ENCODE measurements around the gene RHOJ. TPM values are rescaled to one million over a fixed set of nuclear protein-coding genes. Genes with fewer than 3 reads are reported as not detected.

Gene RHOJ
- total RNA-seq, 8 experiments from 2014 or later = 0.21 to 22.2 (median 0.72) TPM; not detected in 1

- in situ Hi-C loops (cut with MboI; ENCODE audit: low pct_unique_long_range_greater_than_20kb in 2 of 9, low sequenced_read_pairs in 9 of 9, unreplicated experiment in 9 of 9) = no loop called here
- Histone ChIP-seq H3K4me3 (no peak overlapping the region), H3K27ac (no peak overlapping the region), H3K4me1 (replicated peaks in 1 of 2) (peaks cover 0 to 10% of the 10 kb centered on the region in 2 donors)
- 39 to 90% (median 82%) methylated on average over 1 to 6 of the region's 6 CpGs; no CpG with 5 or more reads in 1 of the 10 experiments for WGBS, 10 experiments
- ATAC-seq (replicated peaks in 6 of 8) = no peak
These were observed 124.8 kb downstream of the RHOJ start for GRCh38 chr14:63328787-63329737.

GRCh38 chr14:63342371-63342770, 138.1 kb downstream of the RHOJ start:
- 0 to 80% (median 55%) methylated on average over 2 to 7 of the region's 7 CpGs; no CpG with 5 or more reads in 1 of the 10 experiments for WGBS, 10 experiments

More at GRCh38 chr14:63342371-63342770, 138.1 kb downstream of the RHOJ start:
- in situ Hi-C loops (cut with MboI; ENCODE audit: low pct_unique_long_range_greater_than_20kb in 2 of 9, low sequenced_read_pairs in 9 of 9, unreplicated experiment in 9 of 9) = no loop called here
- no peak overlapping the region for H3K4me3 ChIP-seq
- no peak overlapping the region for H3K27ac ChIP-seq
- ATAC-seq (replicated peaks in 6 of 8) = peak in 6 of 8 experiments; percentile 24 to 87 (median 56)
- peaks cover 0 to 3% of the 10 kb centered on the region in 2 donors for H3K4me1 ChIP-seq (replicated peaks in 1 of 2)

Other genes starting within 250 kb of the RHOJ start
- gene KCNH5, start 159.0 kb upstream of the RHOJ start, total RNA-seq = 1 to 10 TPM in 2 of 8 experiments, under 1 TPM in 5, not detected in 1; 0.10 to 2.1 (median 0.43) TPM
- gene GPHB5, start 114.5 kb downstream of the RHOJ start, total RNA-seq = not detected

All from motor neuron (in vitro differentiated cells).